Body of pancreas (tissue), 4 donors: Measurements from ENCODE around the gene AK1.

Experiments
- POLR2A ChIP-seq, 3 donors: fragments of 450-650 bp; IDR thresholded peaks; one replicate each; pipeline ENCODE4 v1.6.1; 2016; ENCODE audit warnings: antibody characterized with exemption in 3 of 3, mild to moderate bottlenecking in 2 of 3
- TF ChIP-seq, protein P1 (sequence below), 7 experiments: fragments of 450-650 bp in 4 of 7; fragments of 200-600 bp in 3 of 7; sonication (generic) in 3 of 7; IDR thresholded peaks; one replicate each; pipeline ENCODE4 v1.5.1; 2016 to 2019; ENCODE audit warnings: antibody characterized with exemption in 7 of 7

GRCh38 chr9:127848756-127849504 is 28.5 kb downstream of the AK1 start:
- TF ChIP-seq, protein P1, sequence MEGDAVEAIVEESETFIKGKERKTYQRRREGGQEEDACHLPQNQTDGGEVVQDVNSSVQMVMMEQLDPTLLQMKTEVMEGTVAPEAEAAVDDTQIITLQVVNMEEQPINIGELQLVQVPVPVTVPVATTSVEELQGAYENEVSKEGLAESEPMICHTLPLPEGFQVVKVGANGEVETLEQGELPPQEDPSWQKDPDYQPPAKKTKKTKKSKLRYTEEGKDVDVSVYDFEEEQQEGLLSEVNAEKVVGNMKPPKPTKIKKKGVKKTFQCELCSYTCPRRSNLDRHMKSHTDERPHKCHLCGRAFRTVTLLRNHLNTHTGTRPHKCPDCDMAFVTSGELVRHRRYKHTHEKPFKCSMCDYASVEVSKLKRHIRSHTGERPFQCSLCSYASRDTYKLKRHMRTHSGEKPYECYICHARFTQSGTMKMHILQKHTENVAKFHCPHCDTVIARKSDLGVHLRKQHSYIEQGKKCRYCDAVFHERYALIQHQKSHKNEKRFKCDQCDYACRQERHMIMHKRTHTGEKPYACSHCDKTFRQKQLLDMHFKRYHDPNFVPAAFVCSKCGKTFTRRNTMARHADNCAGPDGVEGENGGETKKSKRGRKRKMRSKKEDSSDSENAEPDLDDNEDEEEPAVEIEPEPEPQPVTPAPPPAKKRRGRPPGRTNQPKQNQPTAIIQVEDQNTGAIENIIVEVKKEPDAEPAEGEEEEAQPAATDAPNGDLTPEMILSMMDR (IDR thresholded peaks at IDR 0.05) = no peak
- no peak for TF ChIP-seq POLR2A (IDR thresholded peaks at IDR 0.05)
